Activated CD8-positive, alpha-beta memory T cell treated with anti-CD3 and anti-CD28 coated beads, Interleukin-2, amount 10 ng/mL, durations not matched to agents 7 days and 5 days (primary cell): Measurements from ENCODE around the gene BAD. TPM values are rescaled to one million over a fixed set of nuclear protein-coding genes. Genes with fewer than 3 reads are reported as not detected.
A peak's percentile ranks its signal among the peaks of the same experiment; 100 is the strongest.
"Not testable (repeated sequence)": the region's sequence is repeated elsewhere in the genome, so short reads cannot be mapped to it uniquely, and the experiment has no call there.

Experiments
- ATAC-seq: fragments of 150-1000 bp; cut with Tn5 transposase; one replicate; pipeline ENCODE4 v1.10.0; 2021; ENCODE audit warnings: moderate library complexity
- CTCF ChIA-PET: fragments of 350-600 bp; sonication (Branson Sonifier 250); formaldehyde crosslinking; loops from one replicate; lab custom pipeline; 2021; ENCODE audit warnings: antibody characterized with exemption; lab: Charles Lee
- DNase-seq: peaks from one replicate; pipeline ENCODE4 v3.0.0-alpha.2; 2020
- H3K27ac Mint-ChIP-seq: one replicate; pipeline ENCODE4 v1.8.0; 2021; ENCODE audit warnings: mild to moderate bottlenecking, mixed read lengths
- H3K27me3 Mint-ChIP-seq: one replicate; pipeline ENCODE4 v1.8.0; 2021; ENCODE audit warnings: mixed read lengths
- H3K36me3 Mint-ChIP-seq: one replicate; pipeline ENCODE4 v1.8.0; 2021; ENCODE audit warnings: mild to moderate bottlenecking, mixed read lengths
- H3K4me1 Mint-ChIP-seq: one replicate; pipeline ENCODE4 v1.8.0; 2021; ENCODE audit warnings: mixed read lengths
- H3K4me3 Mint-ChIP-seq: one replicate; pipeline ENCODE4 v1.8.0; 2021; ENCODE audit warnings: mild to moderate bottlenecking, moderate library complexity, mixed read lengths
- H3K9me3 Mint-ChIP-seq: one replicate; pipeline ENCODE4 v1.8.0; 2022; ENCODE audit warnings: low read depth, mixed read lengths
- total RNA-seq, 2 experiments: library from RNA; stranded (reverse); gene quantifications; one replicate each; pipeline ENCODE4 v1.2.3, GENCODE V29; 2021

BAD gene
- total RNA-seq, 2 experiments from 2014 or later = 35.6 to 36.1 TPM

- not testable (repeated sequence) for ATAC-seq, DNase-seq, H3K9me3 Mint-ChIP-seq, H3K27me3 Mint-ChIP-seq
- H3K4me1 Mint-ChIP-seq = peaks cover 45% of the 10 kb centered on the region
- peaks cover 14% of the 10 kb centered on the region for H3K36me3 Mint-ChIP-seq
- H3K4me3 Mint-ChIP-seq = peak overlapping the region; percentile 40
- H3K27ac Mint-ChIP-seq = peak overlapping the region; percentile 2
- CTCF ChIA-PET = interaction anchor here (1.3 to 2.5 kb wide), 3 partner anchors 10 to 34 kb away, joined by 6 to 15 read pairs (median 9); partner anchors contain the start of genes CCDC88B, PRDX5 and TRMT112
These were observed 23.3 kb upstream of the BAD start for GRCh38 chr11:64307795-64308194.

DNA sequence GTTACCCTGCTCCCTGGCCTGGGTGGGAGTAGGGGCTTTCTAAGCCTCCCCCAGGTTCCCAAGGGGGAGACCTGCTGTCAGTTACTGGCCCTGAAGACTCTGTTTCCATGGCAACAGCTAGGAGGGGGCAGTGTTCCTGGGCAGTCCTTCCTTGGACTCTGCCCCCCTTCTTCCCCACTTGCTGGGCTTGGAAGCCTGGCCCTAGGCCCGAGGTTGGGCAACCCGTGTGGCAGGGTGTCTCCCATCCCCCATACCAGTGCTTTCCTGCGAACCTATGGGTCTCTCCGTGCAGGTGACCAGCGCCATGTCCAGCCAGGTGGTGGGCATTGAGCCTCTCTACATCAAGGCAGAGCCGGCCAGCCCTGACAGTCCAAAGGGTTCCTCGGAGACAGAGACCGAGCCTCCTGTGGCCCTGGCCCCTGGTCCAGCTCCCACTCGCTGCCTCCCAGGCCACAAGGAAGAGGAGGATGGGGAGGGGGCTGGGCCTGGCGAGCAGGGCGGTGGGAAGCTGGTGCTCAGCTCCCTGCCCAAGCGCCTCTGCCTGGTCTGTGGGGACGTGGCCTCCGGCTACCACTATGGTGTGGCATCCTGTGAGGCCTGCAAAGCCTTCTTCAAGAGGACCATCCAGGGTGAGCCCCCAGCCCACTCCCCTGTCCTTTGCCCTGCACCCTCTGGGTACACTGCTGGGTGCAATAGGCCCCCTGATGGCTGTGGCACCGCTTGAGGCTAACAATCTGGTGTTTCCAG is 22.6 kb upstream of the BAD start:
- CTCF ChIA-PET = interaction anchor here (1.3 to 7.2 kb wide), 6 partner anchors 10 to 103 kb away, joined by 6 to 169 read pairs (median 46); partner anchors contain the start of genes CCDC88B, FERMT3, FKBP2 and PLCB3
- DNase-seq = no peak
- peaks cover 12% of the 10 kb centered on the region for H3K36me3 Mint-ChIP-seq
- peak overlapping the region; percentile 81 for H3K27ac Mint-ChIP-seq
- no peak for ATAC-seq
- H3K4me3 Mint-ChIP-seq = peak overlapping the region; percentile 95
- peaks cover under 1% of the 10 kb centered on the region for H3K27me3 Mint-ChIP-seq
- H3K9me3 Mint-ChIP-seq = no peaks in the 10 kb centered on the region
- peaks cover 38% of the 10 kb centered on the region for H3K4me1 Mint-ChIP-seq

DNA sequence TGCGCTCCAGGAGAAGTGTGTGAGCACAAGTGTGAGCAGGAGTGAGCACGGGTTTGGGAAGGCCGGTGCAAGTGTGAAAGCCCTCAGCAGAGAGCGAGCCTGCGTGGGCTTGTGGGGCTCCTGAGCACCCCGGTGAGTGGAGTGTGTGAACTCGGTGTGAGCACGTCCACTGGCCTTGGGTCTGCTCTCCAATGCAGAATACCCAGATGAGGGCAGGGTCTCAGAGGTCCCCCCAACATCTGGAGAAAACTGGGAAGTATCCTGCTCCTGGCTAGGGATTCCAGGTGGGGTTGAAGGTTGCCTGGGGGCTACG is 22.1 kb upstream of the BAD start:
- CTCF ChIA-PET = interaction anchor here (2.5 to 7.2 kb wide), 5 partner anchors 11 to 102 kb away, joined by 9 to 169 read pairs (median 77); partner anchors contain the start of genes CCDC88B, FERMT3, FKBP2 and PLCB3

GRCh38 chr11:64305691-64306562 is 21.5 kb upstream of the BAD start:
- H3K27me3 Mint-ChIP-seq = peaks cover 7% of the 10 kb centered on the region
- H3K9me3 Mint-ChIP-seq = no peaks in the 10 kb centered on the region
- peaks cover 10% of the 10 kb centered on the region for H3K36me3 Mint-ChIP-seq
- peak overlapping the region; percentile 81 for H3K27ac Mint-ChIP-seq
- peaks cover 40% of the 10 kb centered on the region for H3K4me1 Mint-ChIP-seq
- CTCF ChIA-PET = interaction anchor here (2.5 to 7.2 kb wide), 7 partner anchors 11 to 101 kb away, joined by 9 to 188 read pairs (median 104); partner anchors contain the start of genes BAD, CCDC88B, FERMT3 and FKBP2
- DNase-seq = peak; percentile 88
- H3K4me3 Mint-ChIP-seq = peak overlapping the region; percentile 95
- peak; percentile 25 for ATAC-seq

More for the DNA sequence above, 22.1 kb upstream of the BAD start:
- Mint-ChIP-seq H3K27me3 (peaks cover 5% of the 10 kb centered on the region), H3K36me3 (peaks cover 12% of the 10 kb centered on the region), H3K4me1 (peaks cover 41% of the 10 kb centered on the region), H3K27ac (peak overlapping the region; percentile 81), H3K4me3 (peak overlapping the region; percentile 95), H3K9me3 (no peaks in the 10 kb centered on the region)
- DNase-seq (no peak), ATAC-seq (no peak)

DNA sequence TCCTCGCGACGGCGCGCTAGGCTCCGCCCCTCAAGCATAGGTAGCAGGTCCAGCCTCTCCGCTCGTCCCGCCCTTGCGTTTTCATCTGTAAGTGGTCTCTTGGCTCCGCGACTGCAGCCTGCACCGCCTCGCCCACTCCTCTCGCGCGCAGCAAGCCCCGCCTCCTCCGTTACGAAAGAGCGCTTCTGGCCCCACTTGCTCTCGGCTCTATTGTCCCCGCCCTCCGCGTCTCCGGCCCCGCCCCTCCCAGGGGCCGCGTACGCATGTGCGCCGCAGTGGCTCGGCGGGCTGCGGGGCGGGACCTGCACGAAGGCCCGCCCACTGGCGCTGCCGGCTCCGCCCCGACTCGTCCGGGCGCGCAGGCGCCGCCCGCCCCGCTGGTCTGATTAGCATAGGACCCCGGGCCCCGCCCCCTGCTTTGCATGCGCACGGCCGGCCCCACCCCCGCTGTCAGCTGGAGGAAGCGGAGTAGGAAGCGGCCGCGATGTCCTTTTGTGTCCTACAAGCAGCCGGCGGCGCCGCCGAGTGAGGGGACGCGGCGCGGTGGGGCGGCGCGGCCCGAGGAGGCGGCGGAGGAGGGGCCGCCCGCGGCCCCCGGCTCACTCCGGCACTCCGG is 20.7 kb upstream of the BAD start, which contains the start of gene ESRRA:
Gene ESRRA (plus strand): TSS at position 450 of the 616 bp plus-strand sequence. CDS start 1,656 bp downstream, outside the sequence.
- Mint-ChIP-seq H3K27ac (peak within 1 kb of the TSS; percentile 98), H3K4me1 (peaks cover 44% of the 10 kb centered on the region), H3K4me3 (peak within 1 kb of the TSS; percentile 95), H3K36me3 (peaks cover 7% of the 10 kb centered on the region), H3K9me3 (no peaks in the 10 kb centered on the region), H3K27me3 (peaks cover 14% of the 10 kb centered on the region)
- DNase-seq (peak; percentile 100), ATAC-seq (peak; percentile 77)
- CTCF ChIA-PET = interaction anchor here (0.7 to 7.2 kb wide), 22 partner anchors 9 to 467 kb away, joined by 3 to 188 read pairs (median 5); partner anchors contain the start of genes BAD, FERMT3, FKBP2 and GPR137

DNA sequence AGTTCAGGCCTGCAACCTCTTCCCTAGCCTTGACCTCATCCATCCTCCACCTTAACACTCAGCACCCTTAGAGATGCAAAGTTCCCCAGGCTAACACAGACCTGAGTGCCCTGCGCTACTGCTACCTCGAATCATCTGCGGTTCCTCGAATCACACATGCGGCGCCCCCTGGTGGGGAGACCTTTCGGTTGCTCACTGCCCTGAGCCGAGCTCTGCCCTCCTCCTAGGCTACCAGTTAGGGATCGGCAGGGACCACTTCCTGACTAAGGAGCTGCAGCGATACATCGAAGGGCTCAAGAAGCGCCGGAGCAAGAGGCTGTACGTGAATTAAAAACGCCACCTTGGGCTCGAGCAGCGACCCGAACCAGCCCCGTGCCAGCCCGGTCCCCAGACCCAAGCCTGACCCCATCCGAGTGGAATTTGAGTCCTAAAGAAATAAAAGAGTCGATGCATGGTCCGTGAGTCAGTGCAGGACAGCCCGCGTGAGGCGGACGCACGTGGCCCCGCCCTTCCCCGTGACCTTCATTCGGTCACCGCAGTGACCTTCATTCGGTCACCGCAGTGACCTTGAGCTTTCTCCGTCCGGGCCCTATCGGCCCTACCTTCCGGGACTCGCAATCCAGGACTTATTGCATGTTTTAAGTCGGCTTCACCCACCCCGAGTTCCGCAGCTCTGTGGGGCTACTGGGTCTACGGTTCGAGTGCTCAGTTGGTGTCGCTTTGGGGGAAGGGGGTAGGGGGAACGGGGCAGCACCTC is 20.0 kb upstream of the BAD start:
- H3K4me3 Mint-ChIP-seq = peak overlapping the region; percentile 86
- ATAC-seq (peak; percentile 40), DNase-seq (peak; percentile 97)
- CTCF ChIA-PET = interaction anchor here (0.6 to 7.2 kb wide), 29 partner anchors 10 to 466 kb away, joined by 3 to 188 read pairs (median 4); partner anchors contain the start of genes BAD, CCDC88B, FERMT3 and FKBP2
- H3K9me3 Mint-ChIP-seq = no peaks in the 10 kb centered on the region
- H3K4me1 Mint-ChIP-seq = peaks cover 43% of the 10 kb centered on the region
- peaks cover 7% of the 10 kb centered on the region for H3K36me3 Mint-ChIP-seq
- H3K27ac Mint-ChIP-seq = peak overlapping the region; percentile 98
- peaks cover 21% of the 10 kb centered on the region for H3K27me3 Mint-ChIP-seq

DNA sequence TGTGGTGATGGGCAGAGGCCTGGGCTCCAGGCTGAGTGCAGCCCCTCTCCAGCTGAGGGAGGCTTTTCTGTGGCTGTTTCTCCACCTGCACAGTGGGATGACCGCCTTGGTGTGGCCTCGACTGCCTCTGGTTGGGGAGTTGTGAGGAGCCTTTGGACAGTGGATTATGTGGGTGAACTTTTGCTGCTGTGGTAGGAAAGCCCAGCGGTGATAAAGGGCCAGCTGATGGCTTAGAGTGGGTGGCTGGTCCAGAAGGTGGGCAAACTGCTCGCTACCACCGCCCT is 19.5 kb upstream of the BAD start:
- ATAC-seq (no peak), DNase-seq (no peak)
- Mint-ChIP-seq H3K36me3 (peaks cover 5% of the 10 kb centered on the region), H3K27me3 (peaks cover 23% of the 10 kb centered on the region), H3K4me3 (peak overlapping the region; percentile 86), H3K4me1 (peaks cover 41% of the 10 kb centered on the region), H3K9me3 (no peaks in the 10 kb centered on the region), H3K27ac (peak overlapping the region; percentile 98)
- CTCF ChIA-PET = interaction anchor here (1.0 to 7.2 kb wide), 22 partner anchors 10 to 303 kb away, joined by 3 to 188 read pairs (median 6); partner anchors contain the start of genes BAD, CCDC88B, FERMT3 and FKBP2

DNA sequence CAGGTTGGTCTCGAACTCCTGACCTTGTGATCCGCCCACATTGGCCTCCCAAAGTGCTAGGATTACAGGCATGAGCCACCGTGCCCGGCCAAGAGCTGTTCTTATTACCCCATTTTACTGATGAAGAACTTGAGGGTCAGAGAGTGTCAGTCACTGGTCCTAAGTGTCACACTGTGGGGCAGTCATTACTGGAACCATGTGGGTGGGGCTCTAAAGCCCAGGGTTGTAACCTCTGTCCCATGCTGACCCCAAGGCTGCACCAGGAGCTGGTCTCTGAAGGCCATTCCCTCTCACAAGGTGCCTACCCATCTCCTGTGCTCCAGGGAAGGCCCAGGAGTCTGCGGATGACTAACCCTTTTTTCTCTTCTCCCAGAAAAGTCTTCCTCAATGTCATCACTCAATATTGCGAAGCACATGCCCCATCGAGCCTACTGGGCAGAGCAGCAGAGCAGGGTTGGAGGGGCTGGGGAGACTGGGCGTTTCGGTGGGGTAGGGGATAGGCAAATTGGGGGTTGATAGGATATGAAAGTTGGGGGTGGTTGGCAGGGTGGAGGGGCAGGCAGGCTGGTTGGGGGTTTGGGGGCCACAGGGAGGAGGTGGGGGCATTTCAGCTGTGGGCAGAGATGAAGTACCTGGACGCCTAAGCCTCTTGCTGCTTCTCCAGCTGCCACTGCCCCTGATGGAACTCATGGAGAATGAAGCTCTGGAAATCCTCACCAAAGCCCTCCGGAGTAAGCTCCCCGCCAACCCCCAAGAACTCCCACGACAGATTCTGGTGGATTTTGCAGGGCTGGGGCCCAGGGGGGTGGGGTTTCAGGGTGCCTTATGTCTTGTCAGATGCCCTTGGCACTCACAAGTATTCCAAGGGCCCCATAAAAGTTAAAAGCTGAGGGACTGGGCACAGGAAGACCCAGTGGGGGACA is 18.9 kb upstream of the BAD start:
- Mint-ChIP-seq H3K27ac (peak overlapping the region; percentile 98), H3K4me1 (peaks cover 41% of the 10 kb centered on the region), H3K9me3 (no peaks in the 10 kb centered on the region), H3K4me3 (peak overlapping the region; percentile 86), H3K27me3 (peaks cover 29% of the 10 kb centered on the region), H3K36me3 (peaks cover 5% of the 10 kb centered on the region)
- CTCF ChIA-PET = interaction anchor here (0.7 to 7.2 kb wide), 23 partner anchors 14 to 1627 kb away, joined by 3 to 188 read pairs (median 6); partner anchors contain the start of genes BAD, CCDC88B, FERMT3 and FKBP2
- DNase-seq = peak; percentile 45
- ATAC-seq = no peak

- no peak for ATAC-seq
- CTCF ChIA-PET = interaction anchor here (0.8 to 7.2 kb wide), 20 partner anchors 13 to 300 kb away, joined by 3 to 188 read pairs (median 8); partner anchors contain the start of genes BAD, CCDC88B, FERMT3 and FKBP2
- Mint-ChIP-seq H3K36me3 (no peaks in the 10 kb centered on the region), H3K27ac (no peak within 1 kb of the TSS), H3K4me3 (peak within 1 kb of the TSS; percentile 47), H3K4me1 (peaks cover 25% of the 10 kb centered on the region), H3K27me3 (peaks cover 63% of the 10 kb centered on the region), H3K9me3 (no peaks in the 10 kb centered on the region)
- DNase-seq = no peak
These were observed 15.6 kb upstream of the BAD start, which contains the start of gene CATSPERZ for GRCh38 chr11:64299847-64300648. Gene CATSPERZ, plus strand, starts transcription at chr11:64300358. Its CDS starts 53 bp downstream, at chr11:64300411.

GRCh38 chr11:64298966-64299846 is 14.7 kb upstream of the BAD start:
- CTCF ChIA-PET = interaction anchor here (0.6 to 1.2 kb wide), 4 partner anchors 31 to 125 kb away, joined by 3 to 4 read pairs (median 3); no protein-coding TSS in a partner anchor
- H3K27ac Mint-ChIP-seq = no peak overlapping the region

More at GRCh38 chr11:64298966-64299846, 14.7 kb upstream of the BAD start:
- Mint-ChIP-seq H3K4me3 (no peak overlapping the region), H3K4me1 (peaks cover 23% of the 10 kb centered on the region), H3K27me3 (peaks cover 68% of the 10 kb centered on the region), H3K36me3 (no peaks in the 10 kb centered on the region), H3K9me3 (no peaks in the 10 kb centered on the region)
- no peak for ATAC-seq
- DNase-seq = no peak
